ENCODE results near the gene DGKD.

- TF ChIP-seq CTCF (IDR thresholded peaks at IDR 0.05; ENCODE audit: insufficient read depth, low read length) (no peak), REST (IDR thresholded peaks at IDR 0.05; ENCODE audit: insufficient replicate concordance, low read depth) (no peak), POLR2AphosphoS5 (IDR thresholded peaks at IDR 0.05; ENCODE audit: low read depth) (no peak)
Measured at GRCh38 chr2:233491326-233491725, 137.0 kb downstream of the DGKD start.
